SW480 (cell line): ENCODE data around the gene RBM10.

Experiments
- DNase-seq: peaks from one replicate; pipeline ENCODE4 v3.0.0-alpha.2; 2016; ENCODE audit warnings: low spot score

The RBM10 gene

GRCh38 chrX:47177079-47177478 is 32.1 kb downstream of the RBM10 start:
- DNase-seq = no peak

GRCh38 chrX:47178337-47178736 is 33.3 kb downstream of the RBM10 start:
- DNase-seq = no peak

GRCh38 chrX:47179221-47179927 is 34.4 kb downstream of the RBM10 start:
- no peak for DNase-seq

- no peak for DNase-seq
Observed at GRCh38 chrX:47179928-47180255, 34.9 kb downstream of the RBM10 start.

GRCh38 chrX:47180346-47180745 is 35.3 kb downstream of the RBM10 start:
- no peak for DNase-seq

GRCh38 chrX:47181301-47181700 is 36.3 kb downstream of the RBM10 start:
- no peak for DNase-seq

- DNase-seq = no peak
Observed at GRCh38 chrX:47182106-47182700, 37.2 kb downstream of the RBM10 start.

- no peak for DNase-seq
Observed at GRCh38 chrX:47184486-47184885, 39.5 kb downstream of the RBM10 start.

GRCh38 chrX:47185241-47185640 is 40.2 kb downstream of the RBM10 start:
- no peak for DNase-seq

- no peak for DNase-seq
Observed at GRCh38 chrX:47186096-47186740, 41.2 kb downstream of the RBM10 start.

- DNase-seq = no peak
Observed at GRCh38 chrX:47187106-47187677, 42.2 kb downstream of the RBM10 start.

- DNase-seq = no peak
Observed at GRCh38 chrX:47189906-47190305, 44.9 kb downstream of the RBM10 start.

- DNase-seq = peak; percentile 96
Observed at GRCh38 chrX:47190445-47191269, 45.6 kb downstream of the RBM10 start.

- DNase-seq = peak; percentile 84
Observed at GRCh38 chrX:47191331-47191730, 46.3 kb downstream of the RBM10 start.

- no peak for DNase-seq
Observed at GRCh38 chrX:47191806-47192401, 46.9 kb downstream of the RBM10 start.

- DNase-seq = peak; percentile 94
Observed at GRCh38 chrX:47193475-47194193, 48.6 kb downstream of the RBM10 start, which contains the start of gene UBA1. TSS of gene UBA1 (plus strand) at chrX:47193829. CDS start at chrX:47198803, 4,974 bp downstream.

GRCh38 chrX:47194194-47194787 is 49.3 kb downstream of the RBM10 start:
- no peak for DNase-seq

GRCh38 chrX:47196098-47196497 is 51.1 kb downstream of the RBM10 start:
- no peak for DNase-seq

- DNase-seq = no peak
Observed at GRCh38 chrX:47197526-47197925, 52.5 kb downstream of the RBM10 start.

GRCh38 chrX:47198026-47198686 is 53.1 kb downstream of the RBM10 start:
- no peak for DNase-seq
